ENCODE measurements around the gene U2SURP. TPM values are rescaled to one million over a fixed set of nuclear protein-coding genes. Genes with fewer than 3 reads are reported as not detected.

Gene U2SURP
- total RNA-seq, 4 donors from 2014 or later = 59.5 to 106 (median 73.9) TPM

- TF ChIP-seq CTCF (IDR thresholded peaks at IDR 0.05) = no peak
- ATAC-seq (ENCODE audit: low FRiP score) = no peak
- no peak for DNase-seq (ENCODE audit: low spot score)
Observed at GRCh38 chr3:142961539-142961938, 39.8 kb upstream of the U2SURP start.

GRCh38 chr3:142962175-142962519, 39.2 kb upstream of the U2SURP start:
- DNase-seq (ENCODE audit: low spot score) (no peak), ATAC-seq (ENCODE audit: low FRiP score) (no peak)
- TF ChIP-seq CTCF (IDR thresholded peaks at IDR 0.05) = no peak

- peak; percentile 12 for ATAC-seq (ENCODE audit: low FRiP score)
- no peak for TF ChIP-seq CTCF (IDR thresholded peaks at IDR 0.05)
- no peak for DNase-seq (ENCODE audit: low spot score)
Observed at GRCh38 chr3:142962520-142963233, 38.7 kb upstream of the U2SURP start.

- TF ChIP-seq CTCF (IDR thresholded peaks at IDR 0.05) = no peak
- ATAC-seq (ENCODE audit: low FRiP score) (peak; percentile 4), DNase-seq (ENCODE audit: low spot score) (no peak)
Observed at GRCh38 chr3:142963234-142963515, 38.2 kb upstream of the U2SURP start.

GRCh38 chr3:142963516-142964448, 37.6 kb upstream of the U2SURP start, which contains the start of gene PAQR9:
Gene PAQR9 (minus strand): TSS chr3:142963674. CDS start chr3:142963336, 338 bp downstream.
- no peak for TF ChIP-seq CTCF (IDR thresholded peaks at IDR 0.05)
- ATAC-seq (ENCODE audit: low FRiP score) (peak; percentile 60), DNase-seq (ENCODE audit: low spot score) (no peak)

GRCh38 chr3:142965581-142965980, 35.8 kb upstream of the U2SURP start:
- ATAC-seq (ENCODE audit: low FRiP score) = no peak
- DNase-seq (ENCODE audit: low spot score) = no peak
- TF ChIP-seq CTCF (IDR thresholded peaks at IDR 0.05) = no peak

Measured in omental fat pad (tissue), 4 donors.